AG09319 (cell line): Measurements from ENCODE around the gene NTRK1.

Source experiments
- DNase-seq: peaks from one replicate; pipeline ENCODE4 v3.0.0-alpha.2; 2010; ENCODE audit warnings: low read depth; ENCODE audit errors: extremely low read depth
- CTCF ChIP-seq: IDR thresholded peaks from 2 replicates; pipeline ENCODE4 v1.5.1; 2011; ENCODE audit warnings: low read depth, mild to moderate bottlenecking, inconsistent platforms, low read length, moderate library complexity

The NTRK1 gene

GRCh38 chr1:156858959-156859522 is 1.6 kb upstream of the NTRK1 start, which contains the start of gene INSRR:
Gene INSRR (minus strand): TSS chr1:156859117. CDS start chr1:156858621, 496 bp downstream.
- DNase-seq = no peak
- no peak for TF ChIP-seq CTCF

- no peak for DNase-seq
- TF ChIP-seq CTCF = no peak
Observed at GRCh38 chr1:156859523-156860112, 1.0 kb upstream of the NTRK1 start.

- no peak for DNase-seq
- TF ChIP-seq CTCF = peak; percentile 90
Observed at GRCh38 chr1:156860113-156860627, 495 bp upstream of the NTRK1 start.

- no peak for TF ChIP-seq CTCF
Observed at GRCh38 chr1:156862584-156862983, 1.9 kb downstream of the NTRK1 start.

GRCh38 chr1:156862997-156863599 is 2.4 kb downstream of the NTRK1 start:
- no peak for TF ChIP-seq CTCF
- DNase-seq = no peak

More at GRCh38 chr1:156862584-156862983, 1.9 kb downstream of the NTRK1 start:
- DNase-seq = no peak

GRCh38 chr1:156863631-156864030 is 3.0 kb downstream of the NTRK1 start:
- no peak for DNase-seq
- TF ChIP-seq CTCF = no peak

GRCh38 chr1:156864796-156865195 is 4.1 kb downstream of the NTRK1 start:
- TF ChIP-seq CTCF = no peak
- no peak for DNase-seq
